ENCODE results near the gene ABCA8. TPM values are rescaled to one million over a fixed set of nuclear protein-coding genes. Genes with fewer than 3 reads are reported as not detected.

ABCA8 gene, protein sequence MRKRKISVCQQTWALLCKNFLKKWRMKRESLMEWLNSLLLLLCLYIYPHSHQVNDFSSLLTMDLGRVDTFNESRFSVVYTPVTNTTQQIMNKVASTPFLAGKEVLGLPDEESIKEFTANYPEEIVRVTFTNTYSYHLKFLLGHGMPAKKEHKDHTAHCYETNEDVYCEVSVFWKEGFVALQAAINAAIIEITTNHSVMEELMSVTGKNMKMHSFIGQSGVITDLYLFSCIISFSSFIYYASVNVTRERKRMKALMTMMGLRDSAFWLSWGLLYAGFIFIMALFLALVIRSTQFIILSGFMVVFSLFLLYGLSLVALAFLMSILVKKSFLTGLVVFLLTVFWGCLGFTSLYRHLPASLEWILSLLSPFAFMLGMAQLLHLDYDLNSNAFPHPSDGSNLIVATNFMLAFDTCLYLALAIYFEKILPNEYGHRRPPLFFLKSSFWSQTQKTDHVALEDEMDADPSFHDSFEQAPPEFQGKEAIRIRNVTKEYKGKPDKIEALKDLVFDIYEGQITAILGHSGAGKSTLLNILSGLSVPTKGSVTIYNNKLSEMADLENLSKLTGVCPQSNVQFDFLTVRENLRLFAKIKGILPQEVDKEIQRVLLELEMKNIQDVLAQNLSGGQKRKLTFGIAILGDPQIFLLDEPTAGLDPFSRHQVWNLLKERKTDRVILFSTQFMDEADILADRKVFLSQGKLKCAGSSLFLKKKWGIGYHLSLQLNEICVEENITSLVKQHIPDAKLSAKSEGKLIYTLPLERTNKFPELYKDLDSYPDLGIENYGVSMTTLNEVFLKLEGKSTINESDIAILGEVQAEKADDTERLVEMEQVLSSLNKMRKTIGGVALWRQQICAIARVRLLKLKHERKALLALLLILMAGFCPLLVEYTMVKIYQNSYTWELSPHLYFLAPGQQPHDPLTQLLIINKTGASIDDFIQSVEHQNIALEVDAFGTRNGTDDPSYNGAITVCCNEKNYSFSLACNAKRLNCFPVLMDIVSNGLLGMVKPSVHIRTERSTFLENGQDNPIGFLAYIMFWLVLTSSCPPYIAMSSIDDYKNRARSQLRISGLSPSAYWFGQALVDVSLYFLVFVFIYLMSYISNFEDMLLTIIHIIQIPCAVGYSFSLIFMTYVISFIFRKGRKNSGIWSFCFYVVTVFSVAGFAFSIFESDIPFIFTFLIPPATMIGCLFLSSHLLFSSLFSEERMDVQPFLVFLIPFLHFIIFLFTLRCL (N-terminal part only)
- 10 to 100 TPM in 1 of 2 donors, under 1 TPM in 1; 1.00 to 12.7 TPM for total RNA-seq

GRCh38 chr17:68955181-68955841 is at the start of gene ABCA8:
ABCA8 (minus strand) TSS chr17:68955392; CDS start chr17:68942034, 13,358 bp downstream.

Other genes with a start within 250 kb of the ABCA8 start
- gene ABCA9, start 105.5 kb upstream of the ABCA8 start, total RNA-seq: 1 to 10 TPM in 1 of 2 donors, under 1 TPM in 1; under 0.01 to 2.4 TPM
- gene ABCA6, start 186.5 kb upstream of the ABCA8 start, total RNA-seq: 1 to 10 TPM in 1 of 2 donors, under 1 TPM in 1; 0.33 to 4.5 TPM

Measured in melanocyte of skin (primary cell).